Measurements from ENCODE around the gene TRUB2. TPM values are rescaled to one million over a fixed set of nuclear protein-coding genes. Genes with fewer than 3 reads are reported as not detected.

The TRUB2 gene
- total and polyA plus RNA-seq, 2 donors (not counting 1 experiment from before 2014, with no cell fraction given): 7.6 to 21.5 TPM

GRCh38 chr9:128292009-128292408 is 30.2 kb downstream of the TRUB2 start:
- intact Hi-C loops (cut with micrococcal nuclease): loop anchor here (10.0 kb wide), 1 partner anchor 123 kb away; no protein-coding TSS in a partner anchor
- H3K4me1 ChIP-seq (ENCODE audit: control insufficient read depth in 2 of 2, insufficient read depth in 2 of 2, low read length in 2 of 2): no peaks in the 10 kb centered on the region
- peaks cover 0 to 6% of the 10 kb centered on the region in 2 experiments for H3K36me3 ChIP-seq (replicated peaks in 1 of 2; ENCODE audit: control extremely low read depth in 1 of 2, control insufficient read depth in 1 of 2, extremely low read depth in 1 of 2, insufficient read depth in 2 of 2, low read length in 1 of 2)
- no peaks in the 10 kb centered on the region for H4K20me1 ChIP-seq (ENCODE audit: control insufficient read depth, insufficient read depth, low read length, poor library complexity, severe bottlenecking)
- H3K27ac ChIP-seq (ENCODE audit: low read length in 2 of 2): no peak overlapping the region
- DNase-seq (no peak), ATAC-seq (ENCODE audit: low read depth) (no peak)
- H3K4me3 Mint-ChIP-seq: no peak overlapping the region
- ChIA-PET CTCF (interaction anchor here (1.2 to 1.5 kb wide), 2 partner anchors 65 to 70 kb away, joined by 3 to 5 read pairs; no protein-coding TSS in a partner anchor), POLR2A (interaction anchor here (0.6 to 0.7 kb wide), 3 partner anchors 14 to 1333 kb away, joined by 3 to 5 read pairs (median 3); no protein-coding TSS in a partner anchor)
- H3K9ac ChIP-seq (ENCODE audit: low read length): no peak overlapping the region
- H3K9me3 Mint-ChIP-seq (ENCODE audit: insufficient read depth): no peaks in the 10 kb centered on the region
- no peaks in the 10 kb centered on the region for H3K27me3 Mint-ChIP-seq
- no peaks in the 10 kb centered on the region for H3K9me3 ChIP-seq (ENCODE audit: control extremely low read depth in 1 of 3, control insufficient read depth in 2 of 3, insufficient read depth in 1 of 3, low read length in 2 of 3)
- no peaks in the 10 kb centered on the region for H3K4me1 Mint-ChIP-seq
- no peak overlapping the region for H2AFZ ChIP-seq (ENCODE audit: insufficient read depth, low read depth, low read length, poor library complexity, severe bottlenecking)
- no peak for TF ChIP-seq EZH2 (IDR thresholded peaks at IDR 0.05; ENCODE audit: borderline replicate concordance, insufficient read depth, low read depth, low read length, poor library complexity, severe bottlenecking)
- TF ChIP-seq CTCF (IDR thresholded peaks at IDR 0.05): no peak
- no peak overlapping the region for H3K4me3 ChIP-seq (ENCODE audit: control extremely low read depth in 1 of 5, extremely low read depth in 1 of 5, insufficient read depth in 1 of 5, low read depth in 2 of 5, low read length in 4 of 5)
- no peaks in the 10 kb centered on the region for H3K27me3 ChIP-seq (replicated peaks in 1 of 4; ENCODE audit: control extremely low read depth in 1 of 4, control insufficient read depth in 3 of 4, insufficient read depth in 4 of 4, low read length in 3 of 4)
- H3K4me2 ChIP-seq (replicated peaks; ENCODE audit: low read depth, low read length, poor library complexity, severe bottlenecking): no peak overlapping the region
- no peak overlapping the region for H3K27ac Mint-ChIP-seq
- WGBS (ENCODE audit: insufficient coverage): 100% methylated on average over 1 of the region's 3 CpGs
- H3K79me2 ChIP-seq (ENCODE audit: control insufficient read depth, insufficient read depth, low read length): no peaks in the 10 kb centered on the region

GRCh38 chr9:128288273-128289004 is 33.8 kb downstream of the TRUB2 start:
- Mint-ChIP-seq H3K27ac (no peak overlapping the region), H3K4me1 (peaks cover 6% of the 10 kb centered on the region), H3K4me3 (no peak overlapping the region), H3K27me3 (no peaks in the 10 kb centered on the region), H3K9me3 (ENCODE audit: insufficient read depth) (no peaks in the 10 kb centered on the region)
- Histone ChIP-seq H3K9ac (ENCODE audit: low read length) (no peak overlapping the region), H3K79me2 (ENCODE audit: control insufficient read depth, insufficient read depth, low read length) (no peaks in the 10 kb centered on the region), H3K9me3 (ENCODE audit: control extremely low read depth in 1 of 3, control insufficient read depth in 2 of 3, insufficient read depth in 1 of 3, low read length in 2 of 3) (no peaks in the 10 kb centered on the region), H4K20me1 (ENCODE audit: control insufficient read depth, insufficient read depth, low read length, poor library complexity, severe bottlenecking) (no peaks in the 10 kb centered on the region), H3K36me3 (replicated peaks in 1 of 2; ENCODE audit: control extremely low read depth in 1 of 2, control insufficient read depth in 1 of 2, extremely low read depth in 1 of 2, insufficient read depth in 2 of 2, low read length in 1 of 2) (peaks cover 0 to 16% of the 10 kb centered on the region in 2 experiments), H3K4me2 (replicated peaks; ENCODE audit: low read depth, low read length, poor library complexity, severe bottlenecking) (no peak overlapping the region), H2AFZ (ENCODE audit: insufficient read depth, low read depth, low read length, poor library complexity, severe bottlenecking) (no peak overlapping the region), H3K4me1 (ENCODE audit: control insufficient read depth in 2 of 2, insufficient read depth in 2 of 2, low read length in 2 of 2) (peaks cover 0 to 9% of the 10 kb centered on the region in 2 donors), H3K27ac (ENCODE audit: low read length in 2 of 2) (no peak overlapping the region), H3K4me3 (ENCODE audit: control extremely low read depth in 1 of 5, extremely low read depth in 1 of 5, insufficient read depth in 1 of 5, low read depth in 2 of 5, low read length in 4 of 5) (no peak overlapping the region), H3K27me3 (replicated peaks in 1 of 4; ENCODE audit: control extremely low read depth in 1 of 4, control insufficient read depth in 3 of 4, insufficient read depth in 4 of 4, low read length in 3 of 4) (no peaks in the 10 kb centered on the region)
- ATAC-seq (ENCODE audit: low read depth) (no peak), DNase-seq (no peak)
- TF ChIP-seq CTCF (IDR thresholded peaks at IDR 0.05): no peak
- no peak for TF ChIP-seq EZH2 (IDR thresholded peaks at IDR 0.05; ENCODE audit: borderline replicate concordance, insufficient read depth, low read depth, low read length, poor library complexity, severe bottlenecking)
- intact Hi-C loops (cut with micrococcal nuclease): no loop called here
- WGBS (ENCODE audit: insufficient coverage): 92% methylated on average over 5 of the region's 11 CpGs
- ChIA-PET CTCF (interaction anchor here (1.1 to 2.1 kb wide), 2 partner anchors 9 to 38 kb away, joined by 3 to 5 read pairs; no protein-coding TSS in a partner anchor), POLR2A (interaction anchor here (0.5 kb wide), 1 partner anchor 529 kb away, joined by 4 read pairs; no protein-coding TSS in a partner anchor)

All from B cell (primary cell).